GM06990 (cell line): ENCODE measurements around the gene LDB1.

ENCODE experiments used
- DNase-seq: peaks from one replicate; pipeline ENCODE4 v3.0.0-alpha.2; 2011; ENCODE audit not compliant: insufficient read length; ENCODE audit errors: extremely low read depth
- H3K27me3 ChIP-seq: replicated peaks from 2 replicates; pipeline ENCODE4 v1.6.0; 2011; ENCODE audit warnings: low read length; ENCODE audit not compliant: control insufficient read depth, insufficient read depth
- H3K36me3 ChIP-seq: 2 replicates; pipeline ENCODE4 v1.5.1; 2011; ENCODE audit warnings: low read length; ENCODE audit not compliant: control insufficient read depth, insufficient read depth
- H3K4me3 ChIP-seq: replicated peaks from 2 replicates; pipeline ENCODE4 v1.5.1; 2011; ENCODE audit warnings: low read depth, mild to moderate bottlenecking, control low read depth, low read length
- TF ChIP-seq, protein P1 (sequence below): IDR thresholded peaks from 2 replicates; pipeline ENCODE4 v1.5.1; 2011; ENCODE audit warnings: low read length, control low read depth, mild to moderate bottlenecking, inconsistent platforms; ENCODE audit not compliant: insufficient read depth, poor library complexity, severe bottlenecking

LDB1 gene

DNA sequence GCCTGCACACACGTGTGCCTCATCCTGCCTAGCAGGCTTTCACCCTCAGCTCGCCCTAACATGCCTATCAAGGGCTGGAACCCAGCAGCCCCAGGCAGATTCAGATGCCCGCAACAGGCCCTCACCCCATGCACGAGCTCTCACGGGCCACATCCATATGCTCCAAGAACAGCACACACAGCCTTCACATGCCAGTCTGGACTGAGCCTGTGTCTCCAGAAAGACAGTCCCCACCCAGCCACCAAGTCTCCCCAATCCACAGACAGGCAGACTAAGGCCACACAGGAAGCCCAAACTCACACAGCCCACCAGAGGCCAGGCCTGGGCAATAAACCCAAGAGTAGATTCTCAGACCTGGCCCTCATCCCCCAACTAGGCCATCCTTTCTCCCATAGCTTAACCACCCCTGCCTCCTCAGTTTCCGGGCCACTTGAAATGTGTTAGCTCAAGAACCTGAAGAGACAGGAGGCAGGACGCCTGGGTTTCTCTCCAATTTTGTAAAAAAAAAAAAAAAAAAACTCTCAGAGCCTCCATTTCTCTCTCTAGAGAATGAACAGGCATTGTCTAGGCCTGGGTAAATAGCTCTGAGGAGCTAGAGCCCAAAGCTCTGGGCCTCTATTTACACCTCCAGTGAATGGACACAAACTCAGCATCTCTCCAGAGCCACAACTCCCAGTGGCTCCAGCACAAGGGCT, 6.8 kb downstream of the LDB1 start:
- TF ChIP-seq, protein P1, sequence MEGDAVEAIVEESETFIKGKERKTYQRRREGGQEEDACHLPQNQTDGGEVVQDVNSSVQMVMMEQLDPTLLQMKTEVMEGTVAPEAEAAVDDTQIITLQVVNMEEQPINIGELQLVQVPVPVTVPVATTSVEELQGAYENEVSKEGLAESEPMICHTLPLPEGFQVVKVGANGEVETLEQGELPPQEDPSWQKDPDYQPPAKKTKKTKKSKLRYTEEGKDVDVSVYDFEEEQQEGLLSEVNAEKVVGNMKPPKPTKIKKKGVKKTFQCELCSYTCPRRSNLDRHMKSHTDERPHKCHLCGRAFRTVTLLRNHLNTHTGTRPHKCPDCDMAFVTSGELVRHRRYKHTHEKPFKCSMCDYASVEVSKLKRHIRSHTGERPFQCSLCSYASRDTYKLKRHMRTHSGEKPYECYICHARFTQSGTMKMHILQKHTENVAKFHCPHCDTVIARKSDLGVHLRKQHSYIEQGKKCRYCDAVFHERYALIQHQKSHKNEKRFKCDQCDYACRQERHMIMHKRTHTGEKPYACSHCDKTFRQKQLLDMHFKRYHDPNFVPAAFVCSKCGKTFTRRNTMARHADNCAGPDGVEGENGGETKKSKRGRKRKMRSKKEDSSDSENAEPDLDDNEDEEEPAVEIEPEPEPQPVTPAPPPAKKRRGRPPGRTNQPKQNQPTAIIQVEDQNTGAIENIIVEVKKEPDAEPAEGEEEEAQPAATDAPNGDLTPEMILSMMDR = no peak
- Histone ChIP-seq H3K27me3 (no peaks in the 10 kb centered on the region), H3K4me3 (peak overlapping the region; percentile 75), H3K36me3 (peaks cover 26% of the 10 kb centered on the region)
- no peak for DNase-seq

GRCh38 chr10:102112210-102112817, 7.9 kb downstream of the LDB1 start:
- TF ChIP-seq, protein P1 = peak; percentile 44
- DNase-seq = no peak
- peaks cover 30% of the 10 kb centered on the region for H3K36me3 ChIP-seq
- peak overlapping the region; percentile 75; the same call in 1 of the 2 replicates for H3K4me3 ChIP-seq
- H3K27me3 ChIP-seq = no peaks in the 10 kb centered on the region

DNA sequence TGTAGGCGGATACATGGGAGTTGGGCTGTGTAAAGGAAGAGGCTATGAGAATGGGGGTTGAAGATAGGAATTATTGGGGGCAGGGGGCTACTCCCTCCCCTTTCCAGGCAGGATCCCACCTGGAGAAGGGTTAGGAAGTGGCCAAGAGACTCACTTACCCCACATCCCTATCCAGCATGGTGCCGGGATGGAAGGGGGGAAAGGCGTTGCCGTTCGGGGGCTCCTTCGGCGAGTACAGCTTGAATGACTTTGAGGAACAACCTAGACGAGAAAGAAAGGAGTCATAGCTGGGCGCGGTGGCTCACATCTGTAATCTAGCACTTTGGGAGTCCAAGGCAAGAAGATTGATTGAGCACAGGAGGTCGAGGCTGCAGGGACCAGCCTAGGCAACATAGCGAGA, 8.9 kb downstream of the LDB1 start:
- H3K4me3 ChIP-seq = no peak overlapping the region
- peaks cover 33% of the 10 kb centered on the region for H3K36me3 ChIP-seq
- TF ChIP-seq, protein P1 = no peak
- no peaks in the 10 kb centered on the region for H3K27me3 ChIP-seq
- DNase-seq = no peak

- TF ChIP-seq, protein P1 = no peak
Observed at GRCh38 chr10:102109166-102110116, 10.7 kb downstream of the LDB1 start.

GRCh38 chr10:102106998-102107397, 13.2 kb downstream of the LDB1 start:
- no peak overlapping the region for H3K4me3 ChIP-seq

More at GRCh38 chr10:102109166-102110116, 10.7 kb downstream of the LDB1 start:
- no peak for DNase-seq
- H3K27me3 ChIP-seq = no peaks in the 10 kb centered on the region
- H3K4me3 ChIP-seq = no peak overlapping the region
- peaks cover 33% of the 10 kb centered on the region for H3K36me3 ChIP-seq

More at GRCh38 chr10:102106998-102107397, 13.2 kb downstream of the LDB1 start:
- DNase-seq = no peak
- Histone ChIP-seq H3K36me3 (peaks cover 33% of the 10 kb centered on the region), H3K27me3 (no peaks in the 10 kb centered on the region)
- TF ChIP-seq, protein P1 = no peak
